ENCODE measurements around the gene ATP6V0A4. TPM values are rescaled to one million over a fixed set of nuclear protein-coding genes. Genes with fewer than 3 reads are reported as not detected.
"Not testable (repeated sequence)": the region's sequence is repeated elsewhere in the genome, so short reads cannot be mapped to it uniquely, and the experiment has no call there.

Gene ATP6V0A4
- 4.1 TPM for total RNA-seq

GRCh38 chr7:138797715-138798320 lies at the start of gene ATP6V0A4, which contains the start of gene TMEM213:
Gene ATP6V0A4 (minus strand): TSS chr7:138798196. CDS start chr7:138771247, 26,949 bp downstream.
Gene TMEM213 (plus strand): TSS chr7:138797994. CDS start chr7:138798105, 111 bp downstream.
- DNase-seq, result no peak

GRCh38 chr7:138845711-138846110 lies 47.7 kb upstream of the ATP6V0A4 start:
- DNase-seq, result no peak

- no peak for DNase-seq
Measured at GRCh38 chr7:138843632-138844580, 45.9 kb upstream of the ATP6V0A4 start.

- DNase-seq, result no peak
Measured at GRCh38 chr7:138842111-138842510, 44.1 kb upstream of the ATP6V0A4 start.

- no peak for DNase-seq
Measured at GRCh38 chr7:138838166-138838565, 40.2 kb upstream of the ATP6V0A4 start.

- DNase-seq, result no peak
Measured at GRCh38 chr7:138837627-138838026, 39.6 kb upstream of the ATP6V0A4 start.

GRCh38 chr7:138835087-138835486 lies 37.1 kb upstream of the ATP6V0A4 start:
- no peak for DNase-seq

GRCh38 chr7:138834583-138834982 lies 36.6 kb upstream of the ATP6V0A4 start:
- DNase-seq, result no peak

- DNase-seq, result no peak
Measured at GRCh38 chr7:138833596-138833995, 35.6 kb upstream of the ATP6V0A4 start.

GRCh38 chr7:138832966-138833365 lies 35.0 kb upstream of the ATP6V0A4 start:
- no peak for DNase-seq

- DNase-seq, result no peak
Measured at GRCh38 chr7:138829335-138829734, 31.3 kb upstream of the ATP6V0A4 start.

GRCh38 chr7:138828302-138828701 lies 30.3 kb upstream of the ATP6V0A4 start:
- no peak for DNase-seq

- no peak for DNase-seq
Measured at GRCh38 chr7:138825049-138825721, 27.2 kb upstream of the ATP6V0A4 start.

GRCh38 chr7:138822867-138823535 lies 25.0 kb upstream of the ATP6V0A4 start:
- DNase-seq, result no peak

- DNase-seq, result no peak
Measured at GRCh38 chr7:138821912-138822311, 23.9 kb upstream of the ATP6V0A4 start.

- no peak for DNase-seq
Measured at GRCh38 chr7:138819625-138820024, 21.6 kb upstream of the ATP6V0A4 start.

GRCh38 chr7:138816650-138817049 lies 18.7 kb upstream of the ATP6V0A4 start:
- no peak for DNase-seq

GRCh38 chr7:138814816-138815332 lies 16.9 kb upstream of the ATP6V0A4 start:
- no peak for DNase-seq

GRCh38 chr7:138813945-138814344 lies 15.9 kb upstream of the ATP6V0A4 start:
- no peak for DNase-seq

GRCh38 chr7:138811327-138811726 lies 13.3 kb upstream of the ATP6V0A4 start:
- DNase-seq, result not testable (repeated sequence)

GRCh38 chr7:138809346-138809745 lies 11.3 kb upstream of the ATP6V0A4 start:
- DNase-seq, result no peak

GRCh38 chr7:138804618-138805017 lies 6.6 kb upstream of the ATP6V0A4 start:
- no peak for DNase-seq

All from skin of body (tissue), 2 donors.